Stimulated activated CD4-positive, alpha-beta T cell treated with anti-CD3 and anti-CD28 coated beads, TNF-alpha, amount 100 ng/mL, for 4 hours (primary cell): ENCODE measurements around the gene BABAM2.

Experiments used
- DNase-seq, 3 experiments: peaks; one replicate each; pipeline ENCODE4 v3.0.0-alpha.2; 2020; ENCODE audit warnings: low read depth in 3 of 3

The BABAM2 gene

GRCh38 chr2:27911458-27912210 lies 21.1 kb downstream of the BABAM2 start:
- DNase-seq: no peak

DNA sequence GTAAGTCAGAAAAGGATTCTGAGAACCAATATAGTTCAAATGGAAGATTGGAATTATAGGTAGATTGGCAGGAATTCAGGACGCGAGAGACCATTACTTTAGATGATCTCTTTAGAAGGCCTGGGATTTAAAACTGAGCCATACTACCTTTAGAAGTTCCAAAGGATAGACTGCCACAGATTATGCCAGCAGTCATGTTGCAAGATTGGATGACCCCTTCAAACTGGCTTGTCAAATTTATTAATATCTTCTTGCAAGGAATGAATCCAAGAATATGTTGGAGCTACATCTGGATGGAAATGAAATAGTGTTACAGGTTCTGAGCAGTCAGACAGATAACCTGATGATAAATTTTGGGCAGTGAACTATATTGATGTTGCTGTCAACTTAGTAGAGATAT lies 22.0 kb downstream of the BABAM2 start:
- DNase-seq: no peak

DNA sequence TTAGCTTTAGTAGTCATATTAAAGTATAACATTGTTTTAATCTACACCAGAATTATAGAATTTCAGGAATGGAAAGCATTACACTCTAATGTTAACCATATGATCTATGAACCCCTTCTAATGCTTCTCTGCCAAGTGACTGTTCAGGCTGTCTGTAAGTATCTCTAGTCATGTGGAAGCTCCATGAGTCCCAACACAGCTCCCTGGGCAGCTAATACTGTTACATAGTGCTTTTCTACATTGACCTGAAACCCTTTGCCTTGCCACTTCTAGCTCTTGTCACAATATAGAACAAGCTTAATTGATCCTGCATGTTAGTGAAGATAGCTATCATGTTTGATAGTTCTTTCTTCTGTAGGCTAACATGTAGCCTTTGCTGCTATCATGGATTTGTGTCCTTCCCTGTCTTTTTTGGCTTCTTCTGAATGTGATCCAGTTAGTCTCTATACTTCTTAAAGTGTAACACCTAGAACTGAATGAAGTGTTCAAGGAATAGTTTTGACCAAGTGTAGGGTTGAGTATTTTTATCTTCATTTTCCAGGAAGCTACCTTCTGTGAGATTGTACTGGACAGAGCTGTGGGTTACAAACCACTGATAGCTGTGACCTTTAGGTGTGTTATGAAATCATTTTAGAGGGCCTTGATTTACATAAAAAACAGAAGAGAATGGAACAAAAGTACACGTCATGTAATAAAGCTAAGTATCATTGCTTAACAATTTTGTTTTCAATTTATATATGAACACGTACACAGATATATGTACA lies 23.7 kb downstream of the BABAM2 start:
- DNase-seq: no peak

DNA sequence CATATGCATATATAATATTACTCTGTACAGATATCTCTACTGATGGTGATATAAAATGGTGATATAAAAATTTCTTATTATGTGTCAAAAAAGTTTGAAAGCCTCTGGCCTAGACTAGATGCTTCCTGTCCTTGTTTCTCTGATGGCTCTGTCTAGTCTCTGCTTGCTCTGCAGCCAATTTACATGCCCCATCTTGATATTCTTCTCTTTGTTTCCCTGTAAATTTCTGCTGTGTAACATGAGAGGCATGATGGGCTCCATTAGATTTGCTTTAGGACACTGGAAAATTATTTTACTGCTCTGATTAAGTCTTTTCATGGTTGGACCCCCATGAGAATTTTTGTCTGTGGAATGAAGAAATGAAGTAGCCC lies 24.3 kb downstream of the BABAM2 start:
- no peak for DNase-seq

- DNase-seq: no peak
Observed at GRCh38 chr2:27915191-27915590, 24.7 kb downstream of the BABAM2 start.

DNA sequence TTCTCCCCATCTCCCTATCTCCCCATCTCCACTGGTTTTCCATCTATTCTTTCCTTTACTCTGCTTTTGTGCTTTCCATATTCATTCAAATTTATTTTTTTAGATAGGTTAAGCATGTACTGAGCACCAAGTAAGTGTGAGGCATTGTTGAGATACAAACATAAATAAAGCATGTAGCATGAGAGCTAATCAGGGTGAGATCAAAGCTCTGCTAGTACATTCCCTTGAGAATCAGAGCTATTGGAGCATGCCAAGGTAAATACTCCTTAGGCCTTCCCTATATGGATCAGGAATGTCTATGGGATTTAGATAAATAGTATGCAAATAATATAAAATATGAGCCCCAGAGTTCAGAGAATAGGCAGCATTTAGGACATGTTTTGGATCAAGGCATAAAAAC lies 25.3 kb downstream of the BABAM2 start:
- no peak for DNase-seq

- no peak for DNase-seq
Observed at GRCh38 chr2:27916293-27916995, 25.9 kb downstream of the BABAM2 start.

DNA sequence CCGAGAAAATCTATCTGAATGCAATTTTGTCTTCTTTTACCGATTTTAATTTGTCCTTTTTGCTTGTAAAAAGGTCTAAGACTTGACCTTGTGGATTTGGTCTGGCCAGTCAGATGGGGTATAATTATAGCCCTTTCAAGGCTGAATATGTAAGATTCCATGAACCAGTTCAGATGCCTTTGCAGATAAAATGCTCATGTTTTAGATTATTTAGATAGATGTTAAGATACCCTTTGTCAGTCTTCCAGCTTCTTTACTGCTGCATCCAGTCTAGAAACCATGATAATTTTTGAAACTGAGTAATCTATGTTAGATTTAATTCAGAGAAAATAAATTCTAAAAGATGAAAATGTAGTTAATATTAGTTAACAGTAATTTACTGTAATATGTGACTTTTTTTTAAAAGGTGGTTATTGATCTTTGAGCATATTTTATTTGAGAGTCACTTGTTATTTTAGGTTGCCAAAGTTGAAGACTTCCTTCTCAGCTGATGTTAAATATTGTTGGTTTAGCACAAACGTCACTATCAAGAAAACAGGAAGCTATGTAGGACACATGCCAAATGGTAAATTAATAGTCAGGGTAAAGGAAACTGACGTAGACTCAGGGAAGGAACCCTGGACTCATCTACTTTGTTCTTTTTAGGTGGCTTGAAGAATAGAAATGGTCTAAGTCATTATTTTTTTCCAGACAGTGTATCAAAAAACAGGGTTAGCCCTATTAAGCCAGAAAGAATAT lies 29.8 kb downstream of the BABAM2 start:
- DNase-seq: no peak

GRCh38 chr2:27921424-27921823 lies 30.9 kb downstream of the BABAM2 start:
- no peak for DNase-seq

GRCh38 chr2:27921880-27922547 lies 31.5 kb downstream of the BABAM2 start:
- DNase-seq: no peak

DNA sequence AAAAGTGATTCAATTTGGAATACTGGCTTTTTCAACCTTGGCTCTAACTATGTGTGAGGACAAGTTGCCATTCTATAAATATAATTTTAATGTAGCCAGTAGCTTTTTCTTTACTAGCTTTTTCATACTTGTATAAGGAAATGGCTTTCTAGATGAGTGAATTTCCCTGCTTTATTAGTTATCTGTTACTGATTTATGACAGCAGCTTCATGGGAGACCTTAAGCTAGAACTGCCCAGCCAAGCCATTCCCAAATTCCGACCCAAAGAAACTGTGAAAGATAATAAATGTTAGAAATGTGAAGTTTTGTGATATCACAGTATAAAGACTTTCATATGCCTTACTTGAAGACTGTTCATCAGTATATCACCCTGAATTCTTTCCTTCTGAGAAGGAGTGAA lies 32.3 kb downstream of the BABAM2 start:
- DNase-seq: no peak

DNA sequence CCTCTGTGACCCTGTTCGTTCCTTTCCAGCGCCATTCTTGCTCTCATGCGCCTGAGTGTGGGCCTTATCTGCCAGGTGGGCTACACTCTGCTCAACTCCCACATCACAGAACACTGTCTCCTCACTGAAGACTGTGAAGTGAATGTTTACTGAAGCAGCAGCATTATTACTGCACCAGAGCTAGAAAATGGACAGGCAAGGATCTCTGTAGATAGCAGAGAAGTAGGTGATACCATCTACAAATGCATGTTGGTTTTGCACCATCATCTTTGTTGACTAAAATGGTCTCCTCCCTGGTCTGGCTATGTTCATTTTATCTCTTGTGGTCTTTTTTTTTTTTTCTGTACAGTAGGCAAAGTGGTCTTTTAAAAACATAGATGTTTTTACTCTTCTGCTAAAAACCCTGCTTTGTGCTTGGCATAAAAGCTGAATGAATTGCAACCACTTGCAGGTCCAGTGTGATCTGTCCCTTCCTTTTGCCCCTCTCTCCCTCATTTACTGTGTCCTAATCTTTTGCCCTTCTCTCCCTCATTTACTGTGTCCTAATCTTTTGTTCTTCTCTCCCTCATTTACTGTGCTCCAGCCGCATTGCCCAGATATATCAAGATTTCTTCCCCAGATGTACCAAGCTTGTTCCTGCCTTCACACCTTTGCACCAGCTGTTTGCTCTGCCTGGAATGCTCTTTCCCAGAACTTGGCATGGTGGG lies 35.4 kb downstream of the BABAM2 start:
- no peak for DNase-seq

GRCh38 chr2:27929916-27930486 lies 39.5 kb downstream of the BABAM2 start:
- DNase-seq: no peak

GRCh38 chr2:27931361-27931950 lies 40.9 kb downstream of the BABAM2 start:
- DNase-seq: no peak

GRCh38 chr2:27932396-27932795 lies 41.9 kb downstream of the BABAM2 start:
- no peak for DNase-seq

DNA sequence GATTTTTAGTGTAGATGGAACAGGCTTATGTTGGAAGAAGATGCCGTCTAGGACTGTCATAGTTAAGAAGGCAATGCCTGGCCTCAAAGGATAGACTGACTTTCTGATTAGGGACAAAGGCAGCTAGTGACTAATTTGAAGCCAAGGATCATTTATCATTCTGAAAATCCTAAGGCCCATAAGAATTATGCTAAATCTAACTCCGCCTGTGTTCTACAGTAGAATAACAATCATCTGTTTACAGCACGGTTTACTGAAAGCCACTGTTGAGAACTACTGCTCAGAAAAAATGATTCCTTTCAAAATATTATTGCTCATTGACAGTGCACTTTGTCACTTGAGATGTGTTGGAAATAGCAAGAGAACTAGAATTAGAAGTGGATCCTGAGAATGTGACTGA lies 44.5 kb downstream of the BABAM2 start:
- no peak for DNase-seq

GRCh38 chr2:27940090-27940671 lies 49.7 kb downstream of the BABAM2 start:
- DNase-seq: no peak

GRCh38 chr2:27940982-27941381 lies 50.5 kb downstream of the BABAM2 start:
- no peak for DNase-seq

DNA sequence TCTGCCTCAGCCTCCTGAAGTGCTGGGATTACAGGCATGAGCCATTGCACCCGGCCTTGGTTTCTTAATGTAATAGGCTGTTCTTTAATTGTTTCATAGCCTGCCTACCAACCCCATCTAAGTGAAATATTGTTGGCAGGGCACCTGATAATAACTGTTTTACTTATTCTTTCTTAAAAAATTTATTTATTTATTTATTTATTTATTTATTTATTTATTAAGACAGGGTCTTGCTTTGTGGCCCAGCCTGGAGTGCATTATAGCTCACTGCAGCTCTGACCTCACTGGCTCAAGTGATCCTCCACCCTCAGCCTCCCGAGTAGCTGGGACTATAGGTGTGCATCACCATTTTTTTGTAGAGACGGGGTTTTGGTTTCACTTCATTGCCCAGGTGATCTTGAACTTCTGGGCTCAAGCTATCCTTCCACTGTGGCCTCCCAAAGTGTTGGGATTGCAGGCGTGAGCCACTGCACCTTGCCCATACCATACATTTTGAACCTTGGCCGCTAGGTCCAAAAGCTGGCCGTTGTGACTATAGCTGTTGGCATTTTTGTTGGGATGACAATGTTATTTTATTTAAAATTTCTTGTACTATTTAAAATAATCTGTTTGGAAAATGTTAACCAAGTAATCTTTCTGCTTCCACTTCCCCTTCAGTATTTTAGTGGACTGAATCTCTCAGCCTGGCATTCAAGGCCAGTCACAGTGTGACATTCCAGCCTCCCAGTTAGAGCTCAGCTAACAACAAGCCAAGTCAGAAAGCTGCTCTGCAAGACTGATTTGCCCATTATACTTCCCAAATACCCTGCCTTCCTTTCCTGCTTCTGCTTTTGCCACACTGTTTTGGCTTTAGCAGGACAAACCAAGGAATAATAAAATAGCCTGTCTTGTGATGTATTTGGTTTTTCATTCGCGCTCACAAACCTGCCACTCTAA lies 52.4 kb downstream of the BABAM2 start:
- DNase-seq: no peak
